ENCODE measurements around the gene SYT7.
A peak's percentile ranks its signal among the peaks of the same experiment; 100 is the strongest.

Gene SYT7

DNA sequence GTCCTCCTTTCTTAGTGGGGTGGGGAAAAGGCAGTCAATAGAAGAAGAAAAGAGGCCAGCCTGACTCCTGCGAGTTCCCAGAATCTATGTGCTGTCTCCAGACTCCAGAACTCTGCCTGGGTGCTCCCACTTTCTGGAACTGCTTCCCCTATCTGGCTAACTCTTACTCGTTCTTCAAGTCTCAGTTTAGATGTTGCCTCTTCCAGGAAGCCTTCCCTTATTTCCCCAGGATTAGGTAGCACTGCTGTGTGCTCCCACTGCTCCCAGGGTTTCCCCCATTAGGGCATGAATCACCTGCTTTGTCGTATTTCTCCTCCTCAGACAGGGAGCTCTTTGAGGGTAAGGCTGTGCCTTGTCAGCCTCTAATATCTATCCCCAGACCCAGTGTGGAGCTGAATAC is 17.5 kb upstream of the SYT7 start:
- no peak overlapping the region for H3K4me3 ChIP-seq (ENCODE audit: insufficient read depth, low read depth, low read length, poor library complexity, severe bottlenecking)
- no peak overlapping the region for H3K27ac ChIP-seq (ENCODE audit: insufficient read depth, low read length, poor library complexity, severe bottlenecking)
- no peaks in the 10 kb centered on the region for H3K36me3 ChIP-seq (ENCODE audit: control insufficient read depth, insufficient read depth, low read length)
- no peak for DNase-seq
- no peaks in the 10 kb centered on the region for H3K4me1 ChIP-seq (ENCODE audit: control insufficient read depth, insufficient read depth, low read length, poor library complexity, severe bottlenecking)
- no peaks in the 10 kb centered on the region for H3K9me3 ChIP-seq (ENCODE audit: control insufficient read depth, low read length)
- no peaks in the 10 kb centered on the region for H3K27me3 ChIP-seq (replicated peaks; ENCODE audit: control insufficient read depth, insufficient read depth, low read length, poor library complexity, severe bottlenecking)

DNA sequence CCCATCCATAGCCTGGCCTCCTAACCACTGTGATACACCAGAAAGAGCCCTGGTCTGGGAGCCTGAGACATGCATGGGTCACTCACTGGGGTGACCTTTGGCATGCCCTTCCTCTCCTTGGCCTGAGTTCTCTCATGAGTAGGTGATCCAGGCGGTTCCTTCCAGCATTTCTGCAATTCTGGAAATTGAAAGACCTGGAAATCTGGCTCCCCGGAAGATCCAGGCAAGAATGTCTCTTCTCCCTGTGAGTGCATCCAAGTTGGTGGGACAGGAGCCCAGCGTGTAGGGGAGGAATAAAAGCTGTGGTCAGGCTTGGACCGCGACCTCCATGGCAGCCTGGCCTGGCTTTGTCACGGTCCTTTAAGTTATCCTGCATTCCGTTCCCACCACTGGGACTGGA is 16.1 kb upstream of the SYT7 start:
- Histone ChIP-seq H3K4me3 (ENCODE audit: insufficient read depth, low read depth, low read length, poor library complexity, severe bottlenecking) (no peak overlapping the region), H3K27me3 (replicated peaks; ENCODE audit: control insufficient read depth, insufficient read depth, low read length, poor library complexity, severe bottlenecking) (no peaks in the 10 kb centered on the region), H3K36me3 (ENCODE audit: control insufficient read depth, insufficient read depth, low read length) (no peaks in the 10 kb centered on the region), H3K9me3 (ENCODE audit: control insufficient read depth, low read length) (no peaks in the 10 kb centered on the region), H3K27ac (ENCODE audit: insufficient read depth, low read length, poor library complexity, severe bottlenecking) (no peak overlapping the region), H3K4me1 (ENCODE audit: control insufficient read depth, insufficient read depth, low read length, poor library complexity, severe bottlenecking) (no peaks in the 10 kb centered on the region)
- no peak for DNase-seq

DNA sequence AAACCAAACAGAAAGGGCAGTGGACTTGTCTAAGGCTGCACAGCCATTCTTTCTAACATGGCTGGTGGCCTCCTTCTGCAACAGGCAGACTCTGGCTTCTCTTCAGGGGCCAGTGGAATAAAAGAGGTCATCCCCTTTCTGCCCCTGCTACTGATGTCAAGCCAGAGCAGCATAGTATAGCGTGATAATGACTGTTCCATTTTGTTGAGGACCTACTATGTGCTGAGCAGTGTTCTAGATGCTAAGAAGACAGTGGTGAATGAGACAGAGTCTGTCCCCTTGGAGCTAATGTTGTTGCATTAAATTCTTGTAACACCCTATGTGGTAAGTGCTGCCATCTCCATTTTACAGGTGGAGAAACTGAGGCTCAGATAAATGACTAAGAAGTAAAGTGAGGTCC is 15.7 kb upstream of the SYT7 start:
- H3K27me3 ChIP-seq (replicated peaks; ENCODE audit: control insufficient read depth, insufficient read depth, low read length, poor library complexity, severe bottlenecking): no peaks in the 10 kb centered on the region
- H3K9me3 ChIP-seq (ENCODE audit: control insufficient read depth, low read length): no peaks in the 10 kb centered on the region
- H3K4me3 ChIP-seq (ENCODE audit: insufficient read depth, low read depth, low read length, poor library complexity, severe bottlenecking): no peak overlapping the region
- no peak for DNase-seq
- no peaks in the 10 kb centered on the region for H3K4me1 ChIP-seq (ENCODE audit: control insufficient read depth, insufficient read depth, low read length, poor library complexity, severe bottlenecking)
- no peak overlapping the region for H3K27ac ChIP-seq (ENCODE audit: insufficient read depth, low read length, poor library complexity, severe bottlenecking)
- no peaks in the 10 kb centered on the region for H3K36me3 ChIP-seq (ENCODE audit: control insufficient read depth, insufficient read depth, low read length)

DNA sequence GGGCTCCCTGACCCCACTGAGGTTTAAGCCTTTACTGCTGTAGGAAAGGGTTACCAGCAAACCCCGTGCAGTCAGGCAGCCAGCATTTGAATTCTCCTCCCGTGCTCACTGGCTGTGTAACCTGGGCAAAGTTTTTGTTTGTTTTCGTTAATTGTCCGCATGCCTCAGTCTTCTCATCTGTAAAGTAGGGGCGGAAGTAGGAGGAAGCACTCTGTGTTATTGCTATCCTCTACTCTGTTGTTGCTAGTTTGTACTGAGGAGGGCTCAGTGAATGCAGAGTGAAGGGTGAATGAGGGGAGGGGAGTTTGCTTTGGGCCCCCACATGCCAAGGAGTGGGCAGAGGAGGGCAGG is 14.0 kb upstream of the SYT7 start:
- Histone ChIP-seq H3K27ac (ENCODE audit: insufficient read depth, low read length, poor library complexity, severe bottlenecking) (no peak overlapping the region), H3K4me1 (ENCODE audit: control insufficient read depth, insufficient read depth, low read length, poor library complexity, severe bottlenecking) (no peaks in the 10 kb centered on the region), H3K4me3 (ENCODE audit: insufficient read depth, low read depth, low read length, poor library complexity, severe bottlenecking) (no peak overlapping the region), H3K27me3 (replicated peaks; ENCODE audit: control insufficient read depth, insufficient read depth, low read length, poor library complexity, severe bottlenecking) (no peaks in the 10 kb centered on the region), H3K9me3 (ENCODE audit: control insufficient read depth, low read length) (no peaks in the 10 kb centered on the region), H3K36me3 (ENCODE audit: control insufficient read depth, insufficient read depth, low read length) (no peaks in the 10 kb centered on the region)
- no peak for DNase-seq

DNA sequence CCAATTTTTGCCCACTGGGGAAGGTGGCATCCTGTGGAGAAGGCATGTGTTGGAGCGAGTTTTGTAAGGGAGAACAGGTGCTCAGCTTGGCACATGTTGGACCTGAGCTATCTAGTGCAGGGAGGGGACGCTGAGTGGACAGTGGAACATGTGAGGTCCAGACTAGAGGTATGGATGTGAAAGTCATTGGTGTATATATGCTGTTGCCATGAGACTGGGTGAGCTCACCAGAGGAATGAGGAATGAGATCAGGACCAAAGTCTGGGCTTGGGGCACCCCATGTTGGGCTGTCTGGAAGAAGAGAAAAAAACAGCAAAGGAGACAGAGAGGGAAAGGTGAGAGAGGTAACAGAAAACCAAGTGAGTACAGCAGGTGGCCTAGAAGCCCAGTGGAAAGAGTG is 12.3 kb upstream of the SYT7 start:
- H3K27ac ChIP-seq (ENCODE audit: insufficient read depth, low read length, poor library complexity, severe bottlenecking): no peak overlapping the region
- H3K36me3 ChIP-seq (ENCODE audit: control insufficient read depth, insufficient read depth, low read length): no peaks in the 10 kb centered on the region
- H3K4me1 ChIP-seq (ENCODE audit: control insufficient read depth, insufficient read depth, low read length, poor library complexity, severe bottlenecking): peaks cover 7% of the 10 kb centered on the region
- no peaks in the 10 kb centered on the region for H3K27me3 ChIP-seq (replicated peaks; ENCODE audit: control insufficient read depth, insufficient read depth, low read length, poor library complexity, severe bottlenecking)
- H3K4me3 ChIP-seq (ENCODE audit: insufficient read depth, low read depth, low read length, poor library complexity, severe bottlenecking): no peak overlapping the region
- no peak for DNase-seq
- H3K9me3 ChIP-seq (ENCODE audit: control insufficient read depth, low read length): no peaks in the 10 kb centered on the region

DNA sequence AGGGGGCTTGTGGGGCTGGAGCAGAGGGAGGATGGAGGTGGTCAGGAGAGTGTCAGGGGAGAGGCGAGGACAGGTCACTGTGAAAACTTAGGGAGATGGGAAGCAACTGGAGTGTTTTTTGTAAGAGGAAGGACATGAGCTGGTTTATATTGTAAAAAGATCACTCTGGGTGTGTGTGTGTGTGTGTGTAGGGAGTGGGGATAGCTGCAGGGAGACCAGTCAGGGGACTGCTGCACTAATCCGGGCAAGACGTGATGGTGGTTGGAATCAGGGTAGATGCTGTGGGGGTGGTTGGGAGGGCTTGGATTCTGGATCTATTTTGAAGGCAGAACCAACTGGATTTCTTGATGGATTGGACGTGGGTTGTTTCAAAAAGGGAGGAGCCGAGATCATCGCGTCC is 11.3 kb upstream of the SYT7 start:
- H3K36me3 ChIP-seq (ENCODE audit: control insufficient read depth, insufficient read depth, low read length): no peaks in the 10 kb centered on the region
- no peaks in the 10 kb centered on the region for H3K27me3 ChIP-seq (replicated peaks; ENCODE audit: control insufficient read depth, insufficient read depth, low read length, poor library complexity, severe bottlenecking)

DNA sequence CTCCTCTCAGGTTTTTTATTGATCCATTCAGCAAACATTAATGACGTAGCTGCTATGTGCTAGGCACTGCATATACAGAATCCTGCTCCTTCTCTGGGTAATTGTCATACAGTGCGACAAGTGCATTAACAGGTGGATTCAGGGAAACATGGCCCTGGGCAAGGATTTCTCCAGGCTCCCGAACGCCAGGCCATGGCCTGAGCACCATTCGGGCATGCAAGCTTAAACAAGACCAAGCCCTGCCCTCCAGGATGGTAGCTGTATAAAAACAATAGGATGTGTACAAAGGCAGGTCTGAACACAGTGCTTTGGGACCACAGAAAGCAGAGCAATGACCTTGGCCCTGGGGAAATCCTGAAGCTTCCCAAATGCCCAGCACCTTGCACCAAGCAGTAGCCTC is 9.1 kb upstream of the SYT7 start:
- Histone ChIP-seq H3K9me3 (ENCODE audit: control insufficient read depth, low read length) (no peaks in the 10 kb centered on the region), H3K27ac (ENCODE audit: insufficient read depth, low read length, poor library complexity, severe bottlenecking) (no peak overlapping the region), H3K4me3 (ENCODE audit: insufficient read depth, low read depth, low read length, poor library complexity, severe bottlenecking) (no peak overlapping the region), H3K27me3 (replicated peaks; ENCODE audit: control insufficient read depth, insufficient read depth, low read length, poor library complexity, severe bottlenecking) (no peaks in the 10 kb centered on the region), H3K4me1 (ENCODE audit: control insufficient read depth, insufficient read depth, low read length, poor library complexity, severe bottlenecking) (peaks cover 15% of the 10 kb centered on the region), H3K36me3 (ENCODE audit: control insufficient read depth, insufficient read depth, low read length) (no peaks in the 10 kb centered on the region)
- no peak for DNase-seq

More for the DNA sequence above, 11.3 kb upstream of the SYT7 start:
- Histone ChIP-seq H3K4me3 (ENCODE audit: insufficient read depth, low read depth, low read length, poor library complexity, severe bottlenecking) (no peak overlapping the region), H3K9me3 (ENCODE audit: control insufficient read depth, low read length) (no peaks in the 10 kb centered on the region), H3K4me1 (ENCODE audit: control insufficient read depth, insufficient read depth, low read length, poor library complexity, severe bottlenecking) (peaks cover 15% of the 10 kb centered on the region), H3K27ac (ENCODE audit: insufficient read depth, low read length, poor library complexity, severe bottlenecking) (no peak overlapping the region)
- no peak for DNase-seq

DNA sequence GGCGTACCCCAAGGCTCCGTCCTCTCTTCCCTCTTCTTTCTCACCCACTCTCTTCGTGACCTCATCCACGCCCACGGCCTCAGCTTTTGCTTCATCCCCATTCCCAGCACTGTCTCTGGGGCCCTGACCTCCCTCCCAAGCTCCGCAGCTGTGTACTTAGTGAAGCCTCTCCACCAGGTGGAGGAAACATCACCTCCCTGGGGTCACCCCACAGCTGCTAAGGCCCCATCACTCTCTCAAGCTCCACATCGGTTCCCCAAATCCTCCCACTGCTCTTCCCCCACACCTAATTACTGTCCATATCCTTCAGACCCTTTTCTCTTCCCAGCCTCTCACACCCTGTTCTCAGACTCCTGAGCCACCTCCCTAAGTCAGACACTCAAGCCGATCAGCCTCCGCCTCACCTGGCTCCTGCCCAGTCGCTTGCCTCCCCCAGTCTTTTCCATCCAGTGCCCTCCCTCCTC is 7.9 kb upstream of the SYT7 start:
- Histone ChIP-seq H3K4me1 (ENCODE audit: control insufficient read depth, insufficient read depth, low read length, poor library complexity, severe bottlenecking) (peaks cover 15% of the 10 kb centered on the region), H3K9me3 (ENCODE audit: control insufficient read depth, low read length) (no peaks in the 10 kb centered on the region), H3K27ac (ENCODE audit: insufficient read depth, low read length, poor library complexity, severe bottlenecking) (no peak overlapping the region), H3K36me3 (ENCODE audit: control insufficient read depth, insufficient read depth, low read length) (no peaks in the 10 kb centered on the region), H3K4me3 (ENCODE audit: insufficient read depth, low read depth, low read length, poor library complexity, severe bottlenecking) (peak overlapping the region; percentile 55), H3K27me3 (replicated peaks; ENCODE audit: control insufficient read depth, insufficient read depth, low read length, poor library complexity, severe bottlenecking) (no peaks in the 10 kb centered on the region)
- DNase-seq: no peak

DNA sequence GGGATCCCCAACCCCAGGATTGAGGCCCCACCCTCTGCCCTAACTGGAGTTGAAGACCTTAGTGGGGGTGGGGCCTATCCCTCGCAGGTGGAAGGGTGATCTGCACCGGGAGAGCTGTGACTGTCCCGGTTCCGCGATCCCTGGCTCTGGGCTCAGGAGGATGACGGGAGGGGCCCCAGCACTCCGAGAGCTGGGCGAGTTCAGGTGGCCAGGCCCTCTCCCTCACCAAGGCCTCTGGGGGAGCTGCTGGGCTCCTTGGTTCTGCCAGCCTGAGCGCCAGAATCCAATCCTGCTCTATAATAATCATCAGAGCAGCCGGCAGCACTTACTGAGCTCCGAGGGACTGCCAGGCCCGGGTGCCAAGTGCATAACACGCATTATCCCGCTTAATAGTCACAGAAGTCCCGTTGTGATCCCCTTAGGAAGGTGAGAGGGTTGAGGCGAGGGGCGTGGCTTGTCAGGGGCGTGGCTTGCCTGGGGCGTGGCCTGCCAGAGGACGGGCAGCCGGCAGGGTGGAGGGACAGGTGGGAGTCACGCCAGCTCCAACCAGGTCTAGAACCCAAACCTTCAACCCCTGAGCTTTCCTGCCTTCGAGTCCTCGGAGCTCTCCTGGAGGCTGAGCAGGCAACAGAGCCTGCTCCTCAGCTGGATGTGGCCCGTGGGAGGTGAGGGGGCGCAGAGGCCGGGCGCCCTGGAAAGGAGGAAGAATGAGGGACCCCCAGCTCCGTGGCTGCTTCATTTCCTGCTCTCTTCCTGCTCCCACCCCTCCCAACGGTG is 7.3 kb upstream of the SYT7 start:
- Histone ChIP-seq H3K4me3 (ENCODE audit: insufficient read depth, low read depth, low read length, poor library complexity, severe bottlenecking) (peak overlapping the region; percentile 55), H3K36me3 (ENCODE audit: control insufficient read depth, insufficient read depth, low read length) (no peaks in the 10 kb centered on the region), H3K4me1 (ENCODE audit: control insufficient read depth, insufficient read depth, low read length, poor library complexity, severe bottlenecking) (peaks cover 15% of the 10 kb centered on the region), H3K27ac (ENCODE audit: insufficient read depth, low read length, poor library complexity, severe bottlenecking) (no peak overlapping the region), H3K27me3 (replicated peaks; ENCODE audit: control insufficient read depth, insufficient read depth, low read length, poor library complexity, severe bottlenecking) (no peaks in the 10 kb centered on the region), H3K9me3 (ENCODE audit: control insufficient read depth, low read length) (no peaks in the 10 kb centered on the region)
- DNase-seq: peak; percentile 34 to 55 (median 34)

DNA sequence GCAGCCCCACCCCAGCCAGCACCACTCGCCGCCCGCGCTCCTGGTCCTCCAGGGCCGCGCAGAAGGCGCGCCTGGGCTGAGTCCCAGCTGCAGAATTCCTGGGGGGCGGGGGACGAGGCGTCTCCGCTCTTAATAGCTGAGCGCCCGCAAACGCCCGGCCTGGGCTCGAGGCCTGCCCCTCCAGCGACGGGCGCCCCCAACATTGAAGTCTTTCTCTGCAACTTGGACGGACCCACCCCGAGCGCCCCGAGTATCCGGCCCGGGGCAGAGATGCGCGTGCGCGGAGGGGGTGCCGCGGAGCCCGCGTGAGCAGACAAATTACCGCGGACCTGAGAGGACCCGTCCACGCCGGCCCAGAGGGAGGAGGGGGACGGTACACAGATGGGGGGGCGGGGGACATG is 6.7 kb upstream of the SYT7 start:
- H3K27ac ChIP-seq (ENCODE audit: insufficient read depth, low read length, poor library complexity, severe bottlenecking): no peak overlapping the region
- peak overlapping the region; percentile 55 for H3K4me3 ChIP-seq (ENCODE audit: insufficient read depth, low read depth, low read length, poor library complexity, severe bottlenecking)
- DNase-seq: peak in 2 of 3 donors; percentile 3 to 12
- H3K9me3 ChIP-seq (ENCODE audit: control insufficient read depth, low read length): no peaks in the 10 kb centered on the region
- H3K4me1 ChIP-seq (ENCODE audit: control insufficient read depth, insufficient read depth, low read length, poor library complexity, severe bottlenecking): peaks cover 15% of the 10 kb centered on the region
- no peaks in the 10 kb centered on the region for H3K36me3 ChIP-seq (ENCODE audit: control insufficient read depth, insufficient read depth, low read length)
- no peaks in the 10 kb centered on the region for H3K27me3 ChIP-seq (replicated peaks; ENCODE audit: control insufficient read depth, insufficient read depth, low read length, poor library complexity, severe bottlenecking)
